ENCODE results near the gene INTS7. TPM values are rescaled to one million over a fixed set of nuclear protein-coding genes. Genes with fewer than 3 reads are reported as not detected.

INTS7 gene
- total and polyA plus RNA-seq, 2 of the 4 experiments (the other 2 are of a cell fraction) = 8.3 to 24.9 TPM

DNA sequence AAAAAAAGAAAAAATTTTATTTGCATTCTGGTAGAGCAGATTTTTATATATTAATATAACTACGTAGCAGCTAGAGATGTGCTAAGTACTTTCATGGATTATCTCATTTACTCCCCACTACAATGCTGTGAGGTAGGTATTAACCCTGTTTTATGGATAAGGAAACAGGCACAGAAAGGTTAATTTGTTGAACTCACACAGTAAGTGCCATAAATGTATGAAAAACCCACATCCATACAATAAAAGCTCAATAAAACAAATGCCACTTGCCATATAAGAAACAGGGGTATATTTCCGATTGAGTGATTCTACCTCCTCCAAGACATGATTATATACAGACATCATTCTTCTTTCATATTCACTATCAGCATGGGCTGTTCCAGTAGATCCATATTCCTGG lies 83.1 kb downstream of the INTS7 start:
- no peak overlapping the region for H2AK9ac ChIP-seq (replicated peaks; ENCODE audit: low read depth, low read length, poor library complexity)
- no peak overlapping the region for H2BK15ac ChIP-seq (ENCODE audit: low read depth, low read length)
- H3K4me1 ChIP-seq (ENCODE audit: control insufficient read depth, insufficient read depth, low read length) = no peaks in the 10 kb centered on the region
- H2BK20ac ChIP-seq (ENCODE audit: low read depth, low read length) = no peak overlapping the region
- no peak overlapping the region for H3K18ac ChIP-seq (ENCODE audit: low read depth, low read length)
- H3K14ac ChIP-seq (replicated peaks; ENCODE audit: low read depth, low read length) = no peak overlapping the region
- no peaks in the 10 kb centered on the region for H3K27me3 ChIP-seq (ENCODE audit: control insufficient read depth, insufficient read depth, low read length)
- H3K4me2 ChIP-seq (ENCODE audit: low read depth, low read length) = no peak overlapping the region
- intact Hi-C loops (cut with micrococcal nuclease) (no loop called here), in situ Hi-C loops (cut with MboI; ENCODE audit: low sequenced_read_pairs) (no loop called here), dilution Hi-C loops (cut with HindIII; ENCODE audit: low sequenced_read_pairs, unreplicated experiment) (no loop called here)
- no peak overlapping the region for H2BK120ac ChIP-seq (ENCODE audit: low read depth, low read length)
- no peak for DNase-seq
- no peak overlapping the region for H3K23ac ChIP-seq (ENCODE audit: low read depth, low read length)
- no CpG with 5 or more reads among the region's 2 CpGs for WGBS, 2 experiments (ENCODE audit: extremely low coverage in 2 of 2, insufficient read length in 1 of 2)
- H3K9me3 ChIP-seq (ENCODE audit: control insufficient read depth, insufficient read depth, low read length) = no peaks in the 10 kb centered on the region
- ATAC-seq (ENCODE audit: low read depth) = no peak
- no peaks in the 10 kb centered on the region for H3K79me1 ChIP-seq (ENCODE audit: low read depth in 1 of 2, low read length in 2 of 2)
- no peak overlapping the region for H3K4ac ChIP-seq (ENCODE audit: low read depth, low read length)
- no peak overlapping the region for H4K8ac ChIP-seq (ENCODE audit: low read depth in 2 of 2, low read length in 2 of 2)
- no peaks in the 10 kb centered on the region for H3K9me1 ChIP-seq (ENCODE audit: insufficient read depth, low read length)
- no peak overlapping the region for H4K91ac ChIP-seq (ENCODE audit: insufficient read depth, low read depth, low read length)
- TF ChIP-seq MXI1 (IDR thresholded peaks at IDR 0.05; ENCODE audit: borderline replicate concordance, low read depth, low read length) (no peak), NFE2L2 (IDR thresholded peaks at IDR 0.05; ENCODE audit: low read depth, low read length) (no peak), CHD1 (IDR thresholded peaks at IDR 0.05; ENCODE audit: low read depth, low read length) (no peak), MAZ (IDR thresholded peaks at IDR 0.05; ENCODE audit: borderline replicate concordance, low read depth, low read length) (no peak), RCOR1 (IDR thresholded peaks at IDR 0.05; ENCODE audit: insufficient replicate concordance, low read length) (no peak), SMC3 (IDR thresholded peaks at IDR 0.05; ENCODE audit: low read depth, low read length) (no peak), MAFK (IDR thresholded peaks at IDR 0.05; ENCODE audit: low read depth, low read length) (no peak), BHLHE40 (IDR thresholded peaks at IDR 0.05; ENCODE audit: low read depth, low read length) (no peak), CEBPB (IDR thresholded peaks at IDR 0.05; ENCODE audit: low read depth, low read length) (no peak), RFX5 (IDR thresholded peaks at IDR 0.05; ENCODE audit: low read depth, low read length) (no peak), FOS (IDR thresholded peaks at IDR 0.05; ENCODE audit: low read depth, low read length) (no peak), POLR2A (IDR thresholded peaks at IDR 0.05; ENCODE audit: low read depth, low read length) (no peak), RAD21 (IDR thresholded peaks at IDR 0.05; ENCODE audit: low read length) (no peak)
- TF ChIP-seq, protein P1, sequence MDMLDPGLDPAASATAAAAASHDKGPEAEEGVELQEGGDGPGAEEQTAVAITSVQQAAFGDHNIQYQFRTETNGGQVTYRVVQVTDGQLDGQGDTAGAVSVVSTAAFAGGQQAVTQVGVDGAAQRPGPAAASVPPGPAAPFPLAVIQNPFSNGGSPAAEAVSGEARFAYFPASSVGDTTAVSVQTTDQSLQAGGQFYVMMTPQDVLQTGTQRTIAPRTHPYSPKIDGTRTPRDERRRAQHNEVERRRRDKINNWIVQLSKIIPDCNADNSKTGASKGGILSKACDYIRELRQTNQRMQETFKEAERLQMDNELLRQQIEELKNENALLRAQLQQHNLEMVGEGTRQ (IDR thresholded peaks at IDR 0.05; ENCODE audit: low read depth, low read length) = no peak
- TF ChIP-seq, protein P2, sequence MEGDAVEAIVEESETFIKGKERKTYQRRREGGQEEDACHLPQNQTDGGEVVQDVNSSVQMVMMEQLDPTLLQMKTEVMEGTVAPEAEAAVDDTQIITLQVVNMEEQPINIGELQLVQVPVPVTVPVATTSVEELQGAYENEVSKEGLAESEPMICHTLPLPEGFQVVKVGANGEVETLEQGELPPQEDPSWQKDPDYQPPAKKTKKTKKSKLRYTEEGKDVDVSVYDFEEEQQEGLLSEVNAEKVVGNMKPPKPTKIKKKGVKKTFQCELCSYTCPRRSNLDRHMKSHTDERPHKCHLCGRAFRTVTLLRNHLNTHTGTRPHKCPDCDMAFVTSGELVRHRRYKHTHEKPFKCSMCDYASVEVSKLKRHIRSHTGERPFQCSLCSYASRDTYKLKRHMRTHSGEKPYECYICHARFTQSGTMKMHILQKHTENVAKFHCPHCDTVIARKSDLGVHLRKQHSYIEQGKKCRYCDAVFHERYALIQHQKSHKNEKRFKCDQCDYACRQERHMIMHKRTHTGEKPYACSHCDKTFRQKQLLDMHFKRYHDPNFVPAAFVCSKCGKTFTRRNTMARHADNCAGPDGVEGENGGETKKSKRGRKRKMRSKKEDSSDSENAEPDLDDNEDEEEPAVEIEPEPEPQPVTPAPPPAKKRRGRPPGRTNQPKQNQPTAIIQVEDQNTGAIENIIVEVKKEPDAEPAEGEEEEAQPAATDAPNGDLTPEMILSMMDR (conservative IDR thresholded peaks at IDR 0.05; ENCODE audit: low read depth, low read length) = no peak
- TF ChIP-seq, protein P3, sequence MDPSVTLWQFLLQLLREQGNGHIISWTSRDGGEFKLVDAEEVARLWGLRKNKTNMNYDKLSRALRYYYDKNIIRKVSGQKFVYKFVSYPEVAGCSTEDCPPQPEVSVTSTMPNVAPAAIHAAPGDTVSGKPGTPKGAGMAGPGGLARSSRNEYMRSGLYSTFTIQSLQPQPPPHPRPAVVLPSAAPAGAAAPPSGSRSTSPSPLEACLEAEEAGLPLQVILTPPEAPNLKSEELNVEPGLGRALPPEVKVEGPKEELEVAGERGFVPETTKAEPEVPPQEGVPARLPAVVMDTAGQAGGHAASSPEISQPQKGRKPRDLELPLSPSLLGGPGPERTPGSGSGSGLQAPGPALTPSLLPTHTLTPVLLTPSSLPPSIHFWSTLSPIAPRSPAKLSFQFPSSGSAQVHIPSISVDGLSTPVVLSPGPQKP (IDR thresholded peaks at IDR 0.05; ENCODE audit: borderline replicate concordance, low read depth, low read length) = no peak
- POLR2A ChIA-PET (ENCODE audit: unreplicated experiment) = no interaction called here
- no peak overlapping the region for H4K5ac ChIP-seq (ENCODE audit: low read depth, low read length)
- H4K20me1 ChIP-seq (ENCODE audit: insufficient read depth, low read length) = no peaks in the 10 kb centered on the region
- H3K27ac ChIP-seq (ENCODE audit: insufficient read depth, low read length) = no peak overlapping the region
- H2AFZ ChIP-seq (replicated peaks; ENCODE audit: low read length, poor library complexity) = no peak overlapping the region
- CTCF ChIA-PET = interaction anchor here (0.8 to 1.2 kb wide), 2 partner anchors 8 to 12 kb away, joined by 3 read pairs; no protein-coding TSS in a partner anchor
- no peak overlapping the region for H3K9ac ChIP-seq (ENCODE audit: low read depth, low read length)
- no peak overlapping the region for H3K56ac ChIP-seq (ENCODE audit: extremely low read depth, insufficient read depth, low read length)
- H3K4me3 ChIP-seq (ENCODE audit: insufficient read depth, low read depth, low read length) = no peak overlapping the region
- no peaks in the 10 kb centered on the region for H3K36me3 ChIP-seq (ENCODE audit: control insufficient read depth, insufficient read depth, low read length)
- no peak overlapping the region for H2AK5ac ChIP-seq (ENCODE audit: low read depth, low read length)
- BruUV-seq (replicated peaks) = no TSS peak
- H2BK5ac ChIP-seq (ENCODE audit: low read depth, low read length, poor library complexity, severe bottlenecking) = no peak overlapping the region

Measured in IMR-90 (cell line).